HEK293 (cell line): ENCODE data around the gene CBX8.

Source experiments
- GFI1B ChIP-seq: fragments of 450-650 bp; formaldehyde crosslinking; IDR thresholded peaks from 2 replicates; pipeline ENCODE4 v1.5.1; 2016; ENCODE audit warnings: missing biosample characterization, missing genetic modification characterization
- GLI2 ChIP-seq: fragments of 450-650 bp; formaldehyde crosslinking; IDR thresholded peaks from 2 replicates; pipeline ENCODE4; 2017; ENCODE audit warnings: missing biosample characterization, missing genetic modification characterization, low read depth, borderline replicate concordance
- GLIS1 ChIP-seq: fragments of 450-650 bp; formaldehyde crosslinking; IDR thresholded peaks from 2 replicates; pipeline ENCODE4 v1.5.1; 2016; ENCODE audit warnings: missing biosample characterization, missing genetic modification characterization
- HOXD13 ChIP-seq: sonication (generic); formaldehyde crosslinking; IDR thresholded peaks from 2 replicates; pipeline ENCODE4 v1.8.0; 2022; ENCODE audit warnings: missing genetic modification reagents, borderline replicate concordance
- YY2 ChIP-seq: fragments of 450-650 bp; formaldehyde crosslinking; IDR thresholded peaks from 2 replicates; pipeline ENCODE4 v1.5.1; 2016; ENCODE audit warnings: missing biosample characterization, missing genetic modification characterization
- ZBTB21 ChIP-seq: fragments of 450-650 bp; formaldehyde crosslinking; IDR thresholded peaks from 2 replicates; pipeline ENCODE4 v1.5.1; 2017; ENCODE audit warnings: missing biosample characterization, missing genetic modification characterization
- ZFP69B ChIP-seq: fragments of 450-650 bp; formaldehyde crosslinking; IDR thresholded peaks from 2 replicates; pipeline ENCODE4 v1.5.1; 2016; ENCODE audit warnings: missing biosample characterization, missing genetic modification characterization
- ZNF138 ChIP-seq: fragments of 450-650 bp; formaldehyde crosslinking; IDR thresholded peaks from 2 replicates; pipeline ENCODE4 v1.5.1; 2016; ENCODE audit warnings: missing biosample characterization, missing genetic modification characterization, borderline replicate concordance
- ZNF184 ChIP-seq: fragments of 450-650 bp; IDR thresholded peaks from 2 replicates; pipeline ENCODE4 v1.5.1; 2018; ENCODE audit warnings: missing biosample characterization, mild to moderate bottlenecking, missing genetic modification characterization
- ZNF280D ChIP-seq: fragments of 450-650 bp; formaldehyde crosslinking; IDR thresholded peaks from 2 replicates; pipeline ENCODE4 v1.5.1; 2016; ENCODE audit warnings: missing biosample characterization, missing genetic modification characterization
- ZNF354C ChIP-seq: fragments of 450-650 bp; formaldehyde crosslinking; IDR thresholded peaks from 2 replicates; pipeline ENCODE4 v1.5.1; 2016; ENCODE audit warnings: missing biosample characterization, missing genetic modification characterization, low read depth, borderline replicate concordance
- ZNF362 ChIP-seq: fragments of 450-650 bp; formaldehyde crosslinking; IDR thresholded peaks from 2 replicates; pipeline ENCODE4 v1.5.1; 2016; ENCODE audit warnings: missing biosample characterization, missing genetic modification characterization
- ZNF366 ChIP-seq: fragments of 450-650 bp; formaldehyde crosslinking; conservative IDR thresholded peaks from 2 replicates; pipeline ENCODE4 v1.5.1; 2016; ENCODE audit warnings: missing biosample characterization, missing genetic modification characterization
- ZNF394 ChIP-seq: fragments of 450-650 bp; formaldehyde crosslinking; IDR thresholded peaks from 2 replicates; pipeline ENCODE4 v1.5.1; 2016; ENCODE audit warnings: missing biosample characterization, missing genetic modification characterization, mild to moderate bottlenecking, moderate library complexity, borderline replicate concordance
- ZNF404 ChIP-seq: fragments of 450-650 bp; formaldehyde crosslinking; IDR thresholded peaks from 2 replicates; pipeline ENCODE4 v1.5.1; 2017; ENCODE audit warnings: missing biosample characterization, missing genetic modification characterization
- ZNF416 ChIP-seq: fragments of 450-650 bp; formaldehyde crosslinking; IDR thresholded peaks from 2 replicates; pipeline ENCODE4 v1.5.1; 2016; ENCODE audit warnings: missing biosample characterization, missing genetic modification characterization
- ZNF426 ChIP-seq: fragments of 450-650 bp; formaldehyde crosslinking; IDR thresholded peaks from 2 replicates; pipeline ENCODE4 v1.5.1; 2017; ENCODE audit warnings: missing biosample characterization, missing genetic modification characterization, mild to moderate bottlenecking, inconsistent platforms, moderate library complexity
- ZNF449 ChIP-seq: fragments of 450-650 bp; formaldehyde crosslinking; IDR thresholded peaks from 2 replicates; pipeline ENCODE4 v1.5.1; 2017; ENCODE audit warnings: missing biosample characterization, mild to moderate bottlenecking, missing genetic modification characterization, moderate library complexity
- ZNF530 ChIP-seq: fragments of 450-650 bp; formaldehyde crosslinking; IDR thresholded peaks from 2 replicates; pipeline ENCODE4 v1.5.1; 2016; ENCODE audit warnings: low read depth, missing biosample characterization, missing genetic modification characterization
- ZNF571 ChIP-seq: fragments of 450-650 bp; formaldehyde crosslinking; IDR thresholded peaks from 2 replicates; pipeline ENCODE4 v1.5.0; 2017; ENCODE audit warnings: missing biosample characterization, missing genetic modification characterization
- ZNF596 ChIP-seq: fragments of 450-650 bp; IDR thresholded peaks from 2 replicates; pipeline ENCODE4 v1.5.0; 2018; ENCODE audit warnings: missing biosample characterization, mild to moderate bottlenecking, missing genetic modification characterization, moderate library complexity
- ZNF626 ChIP-seq: fragments of 450-650 bp; sonication (Bioruptor Pico); formaldehyde crosslinking; IDR thresholded peaks from 2 replicates; pipeline ENCODE4 v1.5.1; 2018; ENCODE audit warnings: missing biosample characterization, missing genetic modification characterization, inconsistent platforms
- ZNF670 ChIP-seq: fragments of 450-650 bp; formaldehyde crosslinking; IDR thresholded peaks from 2 replicates; pipeline ENCODE4 v1.5.1; 2016; ENCODE audit warnings: missing biosample characterization, missing genetic modification characterization, low read depth
- ZNF701 ChIP-seq: fragments of 450-650 bp; formaldehyde crosslinking; IDR thresholded peaks from 2 replicates; pipeline ENCODE4 v1.5.1; 2016; ENCODE audit warnings: missing biosample characterization, missing genetic modification characterization
- ZNF830 ChIP-seq: fragments of 450-650 bp; IDR thresholded peaks from 2 replicates; pipeline ENCODE4 v1.5.0; 2018; ENCODE audit warnings: missing biosample characterization, missing genetic modification characterization, low read depth, mild to moderate bottlenecking, moderate library complexity
- ZNF837 ChIP-seq: fragments of 450-650 bp; formaldehyde crosslinking; IDR thresholded peaks from 2 replicates; pipeline ENCODE4 v1.5.1; 2016; ENCODE audit warnings: missing biosample characterization, missing genetic modification characterization
- ZSCAN30 ChIP-seq: fragments of 450-650 bp; IDR thresholded peaks from 2 replicates; pipeline ENCODE4 v1.5.1; 2018; ENCODE audit warnings: missing biosample characterization, mild to moderate bottlenecking, missing genetic modification characterization, moderate library complexity
- TF ChIP-seq, protein P1 (sequence below): fragments of 450-650 bp; formaldehyde crosslinking; IDR thresholded peaks from 2 replicates; pipeline ENCODE4 v1.5.1; 2016; ENCODE audit warnings: missing biosample characterization, missing genetic modification characterization, borderline replicate concordance
- TF ChIP-seq, protein P2 (sequence below): fragments of 450-650 bp; formaldehyde crosslinking; optimal IDR thresholded peaks from 2 replicates; pipeline ENCODE3; 2016; ENCODE audit warnings: missing biosample characterization, mild to moderate bottlenecking, missing genetic modification characterization
- TF ChIP-seq, protein P3 (sequence below): fragments of 450-650 bp; formaldehyde crosslinking; IDR thresholded peaks from 2 replicates; pipeline ENCODE4 v1.5.1; 2016; ENCODE audit warnings: missing biosample characterization, missing genetic modification characterization

Gene CBX8

DNA sequence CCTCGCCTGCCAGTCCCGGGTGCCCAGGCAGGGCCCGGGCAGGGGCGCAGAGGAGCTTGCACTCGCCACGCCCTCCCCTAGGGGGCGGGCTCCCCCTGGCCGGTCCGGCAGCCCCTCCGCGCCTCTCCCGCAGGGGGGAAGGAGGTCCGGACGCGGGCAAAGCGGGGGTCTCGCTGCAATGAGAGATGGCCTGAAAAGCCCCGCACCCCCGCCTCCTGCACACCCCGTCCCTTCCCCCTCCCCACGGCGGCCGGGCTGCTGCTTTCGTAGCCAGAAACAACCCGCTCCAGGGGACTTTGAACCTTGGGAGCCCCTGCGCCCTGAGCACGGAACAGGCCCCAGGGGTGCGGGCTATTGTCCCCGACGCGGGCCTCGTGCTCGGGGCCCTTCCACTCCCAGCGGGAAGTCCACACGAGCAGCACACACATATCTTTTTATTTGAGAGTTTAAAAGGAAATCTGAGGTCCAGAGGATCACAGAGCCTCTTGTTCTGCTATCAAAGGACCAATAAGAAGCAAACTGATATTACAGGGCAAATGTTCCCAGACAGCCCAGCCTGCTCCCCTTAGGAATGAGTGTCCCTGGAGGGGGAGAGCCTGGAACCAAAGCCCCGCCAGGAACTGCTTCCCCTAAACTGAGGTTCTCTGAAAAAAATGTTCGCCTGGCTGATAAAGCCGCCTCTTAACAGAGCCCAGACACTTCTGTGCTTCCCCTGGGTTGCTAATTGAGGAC is 48.2 kb upstream of the CBX8 start (continued):
- TF ChIP-seq ZNF596 (tag by site-specific recombination) (no peak), ZNF530 (tag by site-specific recombination) (no peak), ZNF416 (no peak), ZNF670 (no peak), GLI2 (tag by site-specific recombination) (no peak), YY2 (tag by site-specific recombination) (no peak), ZSCAN30 (tag by site-specific recombination) (no peak), ZNF362 (no peak), ZNF426 (tag by site-specific recombination) (no peak), ZNF701 (tag by site-specific recombination) (no peak), ZNF837 (no peak), HOXD13 (CRISPR knock-in tag) (no peak), ZNF280D (no peak), ZNF571 (no peak), GFI1B (no peak), ZNF449 (peak; percentile 81; the same call in 1 of the 2 replicates), ZNF830 (no peak), GLIS1 (tag by site-specific recombination) (peak; percentile 95), ZNF138 (tag by site-specific recombination) (no peak), ZNF366 (tag by site-specific recombination) (no peak), ZNF626 (no peak), ZNF184 (no peak), ZFP69B (no peak), ZNF404 (no peak), ZNF354C (no peak), ZNF394 (tag by site-specific recombination) (no peak), ZBTB21 (tag by site-specific recombination) (no peak)
- TF ChIP-seq, protein P1, sequence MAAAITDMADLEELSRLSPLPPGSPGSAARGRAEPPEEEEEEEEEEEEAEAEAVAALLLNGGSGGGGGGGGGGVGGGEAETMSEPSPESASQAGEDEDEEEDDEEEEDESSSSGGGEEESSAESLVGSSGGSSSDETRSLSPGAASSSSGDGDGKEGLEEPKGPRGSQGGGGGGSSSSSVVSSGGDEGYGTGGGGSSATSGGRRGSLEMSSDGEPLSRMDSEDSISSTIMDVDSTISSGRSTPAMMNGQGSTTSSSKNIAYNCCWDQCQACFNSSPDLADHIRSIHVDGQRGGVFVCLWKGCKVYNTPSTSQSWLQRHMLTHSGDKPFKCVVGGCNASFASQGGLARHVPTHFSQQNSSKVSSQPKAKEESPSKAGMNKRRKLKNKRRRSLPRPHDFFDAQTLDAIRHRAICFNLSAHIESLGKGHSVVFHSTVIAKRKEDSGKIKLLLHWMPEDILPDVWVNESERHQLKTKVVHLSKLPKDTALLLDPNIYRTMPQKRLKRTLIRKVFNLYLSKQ (tag by site-specific recombination): no peak
- TF ChIP-seq, protein P2, sequence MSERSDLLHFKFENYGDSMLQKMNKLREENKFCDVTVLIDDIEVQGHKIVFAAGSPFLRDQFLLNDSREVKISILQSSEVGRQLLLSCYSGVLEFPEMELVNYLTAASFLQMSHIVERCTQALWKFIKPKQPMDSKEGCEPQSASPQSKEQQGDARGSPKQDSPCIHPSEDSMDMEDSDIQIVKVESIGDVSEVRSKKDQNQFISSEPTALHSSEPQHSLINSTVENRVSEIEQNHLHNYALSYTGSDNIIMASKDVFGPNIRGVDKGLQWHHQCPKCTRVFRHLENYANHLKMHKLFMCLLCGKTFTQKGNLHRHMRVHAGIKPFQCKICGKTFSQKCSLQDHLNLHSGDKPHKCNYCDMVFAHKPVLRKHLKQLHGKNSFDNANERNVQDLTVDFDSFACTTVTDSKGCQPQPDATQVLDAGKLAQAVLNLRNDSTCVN (tag by site-specific recombination): peak; percentile 17
- TF ChIP-seq, protein P3, sequence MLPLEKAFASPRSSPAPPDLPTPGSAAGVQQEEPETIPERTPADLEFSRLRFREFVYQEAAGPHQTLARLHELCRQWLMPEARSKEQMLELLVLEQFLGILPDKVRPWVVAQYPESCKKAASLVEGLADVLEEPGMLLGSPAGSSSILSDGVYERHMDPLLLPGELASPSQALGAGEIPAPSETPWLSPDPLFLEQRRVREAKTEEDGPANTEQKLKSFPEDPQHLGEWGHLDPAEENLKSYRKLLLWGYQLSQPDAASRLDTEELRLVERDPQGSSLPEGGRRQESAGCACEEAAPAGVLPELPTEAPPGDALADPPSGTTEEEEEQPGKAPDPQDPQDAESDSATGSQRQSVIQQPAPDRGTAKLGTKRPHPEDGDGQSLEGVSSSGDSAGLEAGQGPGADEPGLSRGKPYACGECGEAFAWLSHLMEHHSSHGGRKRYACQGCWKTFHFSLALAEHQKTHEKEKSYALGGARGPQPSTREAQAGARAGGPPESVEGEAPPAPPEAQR (tag by site-specific recombination): no peak
